ENCODE data around the gene TMEM151B.

Gene TMEM151B

GRCh38 chr6:44309092-44309491 is 38.8 kb downstream of the TMEM151B start:
- Histone ChIP-seq H3K4me3 (ENCODE audit: low read length, poor library complexity, severe bottlenecking) (no peak overlapping the region), H3K27me3 (ENCODE audit: insufficient read depth, low read length, poor library complexity, severe bottlenecking) (no peaks in the 10 kb centered on the region), H3K36me3 (ENCODE audit: insufficient read depth, low read length) (peaks cover 38% of the 10 kb centered on the region; the same call in 1 of the 2 replicates), H3F3A (ENCODE audit: low read depth) (no peaks in the 10 kb centered on the region), H3K9ac (ENCODE audit: low read depth, low read length, poor library complexity, severe bottlenecking) (no peak overlapping the region), H3K79me2 (ENCODE audit: insufficient read depth, low read length) (peaks cover 22% of the 10 kb centered on the region), H3K9me2 (replicated peaks; ENCODE audit: low read depth, low read length) (no peaks in the 10 kb centered on the region), H3K9me3 (ENCODE audit: insufficient read depth, low read depth, low read length) (no peaks in the 10 kb centered on the region), H3K4me2 (ENCODE audit: low read depth, low read length, poor library complexity, severe bottlenecking) (no peak overlapping the region), H4K20me1 (ENCODE audit: insufficient read depth, low read length, poor library complexity, severe bottlenecking) (no peaks in the 10 kb centered on the region), H3K4me1 (ENCODE audit: insufficient read depth, low read length, poor library complexity, severe bottlenecking) (peaks cover 13% of the 10 kb centered on the region), H2AFZ (ENCODE audit: low read length) (no peak overlapping the region)
- TF ChIP-seq CTCF (conservative IDR thresholded peaks at IDR 0.05; ENCODE audit: low read length) = no peak
- TF ChIP-seq EZH2phosphoT487 (IDR thresholded peaks at IDR 0.05; ENCODE audit: borderline replicate concordance) = no peak

- Histone ChIP-seq H3K36me3 (ENCODE audit: insufficient read depth, low read length) (peaks cover 32% of the 10 kb centered on the region; the same call in 1 of the 2 replicates), H2AFZ (ENCODE audit: low read length) (no peak overlapping the region), H3K9me3 (ENCODE audit: insufficient read depth, low read depth, low read length) (no peaks in the 10 kb centered on the region), H3K4me1 (ENCODE audit: insufficient read depth, low read length, poor library complexity, severe bottlenecking) (peaks cover 13% of the 10 kb centered on the region), H4K20me1 (ENCODE audit: insufficient read depth, low read length, poor library complexity, severe bottlenecking) (no peaks in the 10 kb centered on the region), H3K9me2 (replicated peaks; ENCODE audit: low read depth, low read length) (no peaks in the 10 kb centered on the region), H3K4me3 (ENCODE audit: low read length, poor library complexity, severe bottlenecking) (no peak overlapping the region), H3K4me2 (ENCODE audit: low read depth, low read length, poor library complexity, severe bottlenecking) (no peak overlapping the region), H3F3A (ENCODE audit: low read depth) (no peaks in the 10 kb centered on the region), H3K27me3 (ENCODE audit: insufficient read depth, low read length, poor library complexity, severe bottlenecking) (no peaks in the 10 kb centered on the region), H3K79me2 (ENCODE audit: insufficient read depth, low read length) (peaks cover 22% of the 10 kb centered on the region), H3K9ac (ENCODE audit: low read depth, low read length, poor library complexity, severe bottlenecking) (no peak overlapping the region)
- no peak for TF ChIP-seq CTCF (conservative IDR thresholded peaks at IDR 0.05; ENCODE audit: low read length)
- TF ChIP-seq EZH2phosphoT487 (IDR thresholded peaks at IDR 0.05; ENCODE audit: borderline replicate concordance) = no peak
These were observed 39.4 kb downstream of the TMEM151B start for GRCh38 chr6:44309631-44310030.

DNA sequence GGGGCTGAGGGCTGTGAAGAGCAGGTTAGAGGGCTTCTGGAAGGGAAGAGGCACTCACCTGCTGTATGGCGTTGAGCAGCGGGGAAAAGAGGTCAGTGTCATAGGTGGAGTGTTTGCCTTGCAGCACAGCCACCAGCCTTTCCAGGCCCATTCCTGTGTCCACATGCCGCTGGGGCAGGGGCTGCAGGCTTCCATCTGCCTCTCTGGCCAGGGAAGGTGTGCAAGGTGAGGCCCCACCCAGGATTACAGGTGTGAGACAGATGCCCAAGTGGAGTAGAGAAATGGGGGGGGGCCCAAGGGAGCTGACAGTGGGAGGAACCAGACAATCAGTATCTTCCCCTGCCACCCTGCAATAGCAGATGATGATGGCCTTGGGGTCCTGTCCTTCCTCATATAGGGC is 40.0 kb downstream of the TMEM151B start:
- Histone ChIP-seq H2AFZ (ENCODE audit: low read length) (no peak overlapping the region), H3K4me3 (ENCODE audit: low read length, poor library complexity, severe bottlenecking) (no peak overlapping the region), H3K9me3 (ENCODE audit: insufficient read depth, low read depth, low read length) (no peaks in the 10 kb centered on the region), H3K9ac (ENCODE audit: low read depth, low read length, poor library complexity, severe bottlenecking) (no peak overlapping the region), H3F3A (ENCODE audit: low read depth) (no peaks in the 10 kb centered on the region), H3K79me2 (ENCODE audit: insufficient read depth, low read length) (peaks cover 22% of the 10 kb centered on the region), H3K27me3 (ENCODE audit: insufficient read depth, low read length, poor library complexity, severe bottlenecking) (no peaks in the 10 kb centered on the region), H3K4me1 (ENCODE audit: insufficient read depth, low read length, poor library complexity, severe bottlenecking) (peaks cover 13% of the 10 kb centered on the region), H3K9me2 (replicated peaks; ENCODE audit: low read depth, low read length) (no peaks in the 10 kb centered on the region), H3K36me3 (ENCODE audit: insufficient read depth, low read length) (peaks cover 26% of the 10 kb centered on the region; the same call in 1 of the 2 replicates), H3K4me2 (ENCODE audit: low read depth, low read length, poor library complexity, severe bottlenecking) (no peak overlapping the region), H4K20me1 (ENCODE audit: insufficient read depth, low read length, poor library complexity, severe bottlenecking) (no peaks in the 10 kb centered on the region)
- TF ChIP-seq EZH2phosphoT487 (IDR thresholded peaks at IDR 0.05; ENCODE audit: borderline replicate concordance) = no peak
- TF ChIP-seq CTCF (conservative IDR thresholded peaks at IDR 0.05; ENCODE audit: low read length) = no peak

Measured in Loucy (cell line).